Measurements from ENCODE around the gene SPSB4.
"Not testable (repeated sequence)": the region's sequence is repeated elsewhere in the genome, so short reads cannot be mapped to it uniquely, and the experiment has no call there.

The SPSB4 gene

GRCh38 chr3:141050576-141051442 is at the start of gene SPSB4:
Gene SPSB4 (plus strand): TSS chr3:141051347. CDS start chr3:141066105, 14,758 bp downstream.
- peak; percentile 9 to 29 for DNase-seq

GRCh38 chr3:141006344-141006743 is 44.8 kb upstream of the SPSB4 start:
- DNase-seq, result no peak

- no peak for DNase-seq
These were observed 41.7 kb upstream of the SPSB4 start for GRCh38 chr3:141009496-141009895.

GRCh38 chr3:141011232-141011996 is 39.7 kb upstream of the SPSB4 start:
- DNase-seq, result peak; percentile 80

GRCh38 chr3:141011997-141012262 is 39.2 kb upstream of the SPSB4 start:
- DNase-seq, result no peak

- no peak for DNase-seq
These were observed 38.6 kb upstream of the SPSB4 start for GRCh38 chr3:141012571-141012970.

- DNase-seq, result no peak
These were observed 35.7 kb upstream of the SPSB4 start for GRCh38 chr3:141015481-141015880.

- not testable (repeated sequence) for DNase-seq
These were observed 33.5 kb upstream of the SPSB4 start for GRCh38 chr3:141017366-141018322.

GRCh38 chr3:141019244-141019643 is 31.9 kb upstream of the SPSB4 start:
- no peak for DNase-seq

GRCh38 chr3:141020143-141020830 is 30.9 kb upstream of the SPSB4 start:
- DNase-seq, result no peak

GRCh38 chr3:141021261-141021660 is 29.9 kb upstream of the SPSB4 start:
- DNase-seq, result no peak

- no peak for DNase-seq
These were observed 20.9 kb upstream of the SPSB4 start for GRCh38 chr3:141030296-141030695.

GRCh38 chr3:141039589-141039988 is 11.6 kb upstream of the SPSB4 start:
- no peak for DNase-seq

- DNase-seq, result no peak
These were observed 6.2 kb upstream of the SPSB4 start for GRCh38 chr3:141044695-141045641.

- DNase-seq, result no peak
These were observed 5.3 kb upstream of the SPSB4 start for GRCh38 chr3:141045849-141046248.

- DNase-seq, result no peak
These were observed 4.0 kb upstream of the SPSB4 start for GRCh38 chr3:141047168-141047567.

GRCh38 chr3:141049681-141050080 is 1.5 kb upstream of the SPSB4 start:
- no peak for DNase-seq

- no peak for DNase-seq
These were observed 475 bp downstream of the SPSB4 start for GRCh38 chr3:141051443-141052200.

- DNase-seq, result no peak
These were observed 1.3 kb downstream of the SPSB4 start for GRCh38 chr3:141052201-141053069.

All from stimulated activated CD4-positive, alpha-beta T cell treated with anti-CD3 and anti-CD28 coated beads, Interleukin-2, amount 100 ng/mL, for 48 hours (primary cell).